B cell (primary cell): ENCODE data around the gene FOXO1. TPM values are rescaled to one million over a fixed set of nuclear protein-coding genes. Genes with fewer than 3 reads are reported as not detected.

ENCODE experiments used
- ATAC-seq: fragments of 200-7000 bp; cut with Tn5 transposase; one replicate; pipeline ENCODE4 v1.10.0; 2021; ENCODE audit warnings: low read depth, mild to moderate bottlenecking, moderate number of reproducible peaks, moderate library complexity
- CTCF ChIA-PET: fragments of 350-600 bp; sonication (Branson Sonifier 250); formaldehyde crosslinking; loops from one replicate; lab custom pipeline; 2021; ENCODE audit warnings: antibody characterized with exemption, inconsistent platforms; lab: Charles Lee
- POLR2A ChIA-PET: fragments of 350-600 bp; sonication (Branson Sonifier 250); formaldehyde crosslinking; loops from one replicate; lab custom pipeline; 2021; ENCODE audit warnings: antibody characterized with exemption; lab: Charles Lee
- DNase-seq: peaks from one replicate; pipeline ENCODE4 v3.0.0; 2013
- H2AFZ ChIP-seq: 2 replicates; pipeline ENCODE4 v1.6.1; 2012; ENCODE audit warnings: mild to moderate bottlenecking, low read depth, low read length; ENCODE audit not compliant: insufficient read depth, poor library complexity, severe bottlenecking
- H3K27ac ChIP-seq, 2 donors: 1 replicate in 1 of 2; 2 replicates in 1 of 2; pipeline ENCODE4 v1.5.1; 2012 to 2013; ENCODE audit warnings: low read length in 2 of 2, mild to moderate bottlenecking in 2 of 2, moderate library complexity in 1 of 2
- H3K27me3 ChIP-seq, 4 experiments: fragments of 200-600 bp in 1 of 4; sonication (generic) in 1 of 4; replicated peaks in 1 of 4; 1 replicate in 2 of 4; 2 replicates in 2 of 4; pipeline versions ENCODE4 v1.6.1 to v1.7.0; 2013 to 2016; ENCODE audit warnings: low read length in 3 of 4, mild to moderate bottlenecking in 2 of 4, mixed read lengths in 1 of 4, moderate library complexity in 1 of 4; ENCODE audit not compliant: insufficient read depth in 4 of 4, control insufficient read depth in 3 of 4; ENCODE audit errors: control extremely low read depth in 1 of 4
- H3K36me3 ChIP-seq, 2 experiments: replicated peaks in 1 of 2; 1 replicate in 1 of 2; 2 replicates in 1 of 2; pipeline versions ENCODE4 v1.6.1 to v1.7.1; 2013; ENCODE audit warnings: low read length in 1 of 2; ENCODE audit not compliant: insufficient read depth in 2 of 2, control insufficient read depth in 1 of 2; ENCODE audit errors: control extremely low read depth in 1 of 2, extremely low read depth in 1 of 2
- H3K4me1 ChIP-seq, 2 donors: fragments of 200-600 bp in 1 of 2; sonication (generic) in 1 of 2; 1 replicate in 1 of 2; 2 replicates in 1 of 2; pipeline versions ENCODE4 v1.5.1 to v1.6.1; 2013 to 2017; ENCODE audit warnings: low read length in 2 of 2; ENCODE audit not compliant: control insufficient read depth in 2 of 2, insufficient read depth in 2 of 2
- H3K4me2 ChIP-seq: replicated peaks from 2 replicates; pipeline ENCODE3; 2012; ENCODE audit warnings: mild to moderate bottlenecking, low read depth, low read length; ENCODE audit not compliant: poor library complexity, severe bottlenecking
- H3K4me3 ChIP-seq, 5 experiments: fragments of 200-600 bp in 1 of 5; sonication (generic) in 1 of 5; 1 replicate in 3 of 5; 2 replicates in 2 of 5; pipeline versions ENCODE4 v1.5.1 to v1.7.0; 2011 to 2016; ENCODE audit warnings: low read length in 4 of 5, mild to moderate bottlenecking in 4 of 5, low read depth in 2 of 5, control low read depth in 1 of 5, moderate library complexity in 1 of 5; ENCODE audit not compliant: insufficient read depth in 1 of 5; ENCODE audit errors: control extremely low read depth in 1 of 5, extremely low read depth in 1 of 5
- H3K79me2 ChIP-seq: fragments of 200-600 bp; sonication (generic); one replicate; pipeline ENCODE4 v1.6.0; 2016; ENCODE audit warnings: low read length; ENCODE audit not compliant: control insufficient read depth, insufficient read depth
- H3K9ac ChIP-seq: fragments of 200-600 bp; sonication (generic); 2 replicates; pipeline ENCODE4 v1.6.1; 2017; ENCODE audit warnings: mild to moderate bottlenecking, low read length, moderate library complexity
- H3K9me3 ChIP-seq, 3 donors: one replicate each; pipeline versions ENCODE4 v1.6.1 to v1.7.1; 2013; ENCODE audit warnings: low read length in 2 of 3; ENCODE audit not compliant: control insufficient read depth in 2 of 3, insufficient read depth in 1 of 3; ENCODE audit errors: control extremely low read depth in 1 of 3
- H4K20me1 ChIP-seq: 2 replicates; pipeline ENCODE4 v1.6.0; 2012; ENCODE audit warnings: mild to moderate bottlenecking, low read length; ENCODE audit not compliant: insufficient read depth, control insufficient read depth, poor library complexity, severe bottlenecking
- H3K27ac Mint-ChIP-seq: one replicate; pipeline ENCODE4 v1.8.0; 2021; ENCODE audit warnings: mixed read lengths
- H3K27me3 Mint-ChIP-seq: one replicate; pipeline ENCODE4 v1.8.0; 2021; ENCODE audit warnings: mixed read lengths
- H3K4me1 Mint-ChIP-seq: one replicate; pipeline ENCODE4 v1.8.0; 2021; ENCODE audit warnings: mixed read lengths
- H3K4me3 Mint-ChIP-seq: one replicate; pipeline ENCODE4 v1.8.0; 2021; ENCODE audit warnings: mixed read lengths
- H3K9me3 Mint-ChIP-seq: one replicate; pipeline ENCODE4 v1.8.0; 2022; ENCODE audit warnings: mixed read lengths; ENCODE audit not compliant: insufficient read depth
- EZH2 ChIP-seq: IDR thresholded peaks from 2 replicates; pipeline ENCODE4 v1.6.1; 2012; ENCODE audit warnings: borderline replicate concordance, low read depth, mild to moderate bottlenecking, moderate library complexity, low read length; ENCODE audit not compliant: insufficient read depth, poor library complexity, severe bottlenecking
- WGBS: methylation state at CpG from one replicate; pipeline ENCODE4 v1.1.5; 2013; ENCODE audit warnings: missing lambda C conversion rate; ENCODE audit not compliant: insufficient coverage; 5-methylcytosine and 5-hydroxymethylcytosine counted together
- intact Hi-C: fragments of 100-400 bp; cut with micrococcal nuclease; formaldehyde crosslinking; loops from one replicate; pipeline ENCODE4 v1.10.0; 2022
- polyA plus RNA-seq: library from polyadenylated mRNA; depleted of rRNA; stranded (reverse); fragments of >200 nt; gene quantifications from 2 replicates; pipeline ENCODE4 v1.2.3, GENCODE V29; 2012
- total RNA-seq, 2 donors: library from RNA; stranded (reverse); fragments of 120-200 nt in 1 of 2; gene quantifications; 1 replicate in 1 of 2; 2 replicates in 1 of 2; pipeline versions ENCODE4 v1.2.3 to v1.2.4, GENCODE V29; 2013 to 2022
- TF ChIP-seq, protein P1 (sequence below): fragments of 200-600 bp; IDR thresholded peaks from one replicate; pipeline ENCODE4 v1.8.0; 2022; ENCODE audit warnings: antibody characterized with exemption, mild to moderate bottlenecking

Gene FOXO1
- total and polyA plus RNA-seq, 2 donors (not counting 1 experiment from before 2014, with no cell fraction given) = 22.8 to 77.9 TPM

DNA sequence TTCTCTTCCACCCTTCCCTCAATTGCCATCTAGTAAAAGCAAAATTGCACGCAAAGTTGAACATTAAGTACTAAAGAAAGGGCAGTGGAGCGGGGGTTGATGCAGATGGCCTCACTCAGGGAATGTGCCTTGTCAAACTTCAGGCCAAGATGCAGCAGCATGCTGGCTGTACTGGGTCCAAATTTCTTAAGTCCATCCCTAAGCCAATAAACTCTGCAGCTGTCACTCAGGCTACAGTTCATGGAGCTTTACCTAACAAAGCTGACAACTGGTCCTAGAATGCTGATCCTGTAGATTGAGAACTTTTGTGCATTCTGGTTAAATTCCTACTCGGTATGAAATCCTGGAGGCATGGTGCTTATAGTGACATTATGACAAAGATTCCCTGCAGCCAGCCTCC, 88.4 kb downstream of the FOXO1 start:
- peak overlapping the region; percentile 77 for H3K27ac Mint-ChIP-seq
- TF ChIP-seq, protein P1, sequence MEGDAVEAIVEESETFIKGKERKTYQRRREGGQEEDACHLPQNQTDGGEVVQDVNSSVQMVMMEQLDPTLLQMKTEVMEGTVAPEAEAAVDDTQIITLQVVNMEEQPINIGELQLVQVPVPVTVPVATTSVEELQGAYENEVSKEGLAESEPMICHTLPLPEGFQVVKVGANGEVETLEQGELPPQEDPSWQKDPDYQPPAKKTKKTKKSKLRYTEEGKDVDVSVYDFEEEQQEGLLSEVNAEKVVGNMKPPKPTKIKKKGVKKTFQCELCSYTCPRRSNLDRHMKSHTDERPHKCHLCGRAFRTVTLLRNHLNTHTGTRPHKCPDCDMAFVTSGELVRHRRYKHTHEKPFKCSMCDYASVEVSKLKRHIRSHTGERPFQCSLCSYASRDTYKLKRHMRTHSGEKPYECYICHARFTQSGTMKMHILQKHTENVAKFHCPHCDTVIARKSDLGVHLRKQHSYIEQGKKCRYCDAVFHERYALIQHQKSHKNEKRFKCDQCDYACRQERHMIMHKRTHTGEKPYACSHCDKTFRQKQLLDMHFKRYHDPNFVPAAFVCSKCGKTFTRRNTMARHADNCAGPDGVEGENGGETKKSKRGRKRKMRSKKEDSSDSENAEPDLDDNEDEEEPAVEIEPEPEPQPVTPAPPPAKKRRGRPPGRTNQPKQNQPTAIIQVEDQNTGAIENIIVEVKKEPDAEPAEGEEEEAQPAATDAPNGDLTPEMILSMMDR = no peak
- no peak for TF ChIP-seq EZH2
- H2AFZ ChIP-seq = no peak overlapping the region
- DNase-seq (no peak), ATAC-seq (no peak)
- intact Hi-C loops = loop anchor here (5.0 kb wide), 1 partner anchor 34 kb away; no protein-coding TSS in a partner anchor
- H3K36me3 ChIP-seq = peaks cover 0 to 4% of the 10 kb centered on the region in 2 experiments
- peaks cover 95% of the 10 kb centered on the region for H3K79me2 ChIP-seq
- H3K27ac ChIP-seq = peak overlapping the region; percentile 77 to 83
- H3K9ac ChIP-seq = peak overlapping the region; percentile 5
- POLR2A ChIA-PET = interaction anchor here (2.5 kb wide), 1 partner anchor 11 kb away, joined by 6 read pairs; no protein-coding TSS in a partner anchor
- no peak overlapping the region for H3K4me3 ChIP-seq
- H3K4me1 Mint-ChIP-seq = peaks cover 94% of the 10 kb centered on the region
- H3K4me1 ChIP-seq = peaks cover 93 to 94% of the 10 kb centered on the region in 2 donors
- no peaks in the 10 kb centered on the region for H3K27me3 Mint-ChIP-seq
- H3K4me2 ChIP-seq = peak overlapping the region; percentile 58
- H3K27me3 ChIP-seq = no peaks in the 10 kb centered on the region
- peaks cover 45% of the 10 kb centered on the region for H4K20me1 ChIP-seq
- CTCF ChIA-PET = no interaction called here
- peak overlapping the region; percentile 42 for H3K4me3 Mint-ChIP-seq
- 100% methylated on average over 1 of the region's 3 CpGs for WGBS
- peaks cover 4% of the 10 kb centered on the region for H3K9me3 Mint-ChIP-seq
- H3K9me3 ChIP-seq = peaks cover 0 to 2% (median 0%) of the 10 kb centered on the region in 3 donors

DNA sequence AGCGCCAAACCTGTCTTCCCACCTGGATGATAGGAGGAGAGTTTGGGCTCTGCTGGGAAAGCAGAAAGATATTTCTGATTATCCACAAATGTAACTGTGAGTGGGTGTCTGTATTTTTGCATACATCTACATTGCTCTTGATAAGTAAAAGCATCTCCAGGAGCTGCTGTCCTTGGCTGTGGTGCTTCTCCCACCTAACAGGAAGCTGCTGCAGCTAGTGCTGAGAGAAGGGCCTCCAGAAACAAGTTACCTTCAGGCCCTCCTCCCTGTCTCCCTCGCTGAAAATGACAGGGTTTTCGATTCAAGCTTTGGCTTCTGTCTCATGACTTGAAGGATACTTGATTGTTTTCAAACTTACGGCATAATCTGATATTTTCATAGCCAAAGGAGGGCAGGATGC, 90.1 kb downstream of the FOXO1 start:
- CTCF ChIA-PET = interaction anchor here (0.8 to 1.3 kb wide), 3 partner anchors 12 to 97 kb away, joined by 3 read pairs; no protein-coding TSS in a partner anchor
- Histone ChIP-seq H3K9ac (peak overlapping the region; percentile 4), H3K4me3 (no peak overlapping the region), H3K27me3 (no peaks in the 10 kb centered on the region), H3K27ac (peak overlapping the region; percentile 5 to 56), H3K9me3 (no peaks in the 10 kb centered on the region), H3K4me2 (peak overlapping the region; percentile 7), H2AFZ (no peak overlapping the region), H3K4me1 (peaks cover 88 to 98% of the 10 kb centered on the region in 2 donors), H4K20me1 (peaks cover 62% of the 10 kb centered on the region), H3K79me2 (peaks cover 97% of the 10 kb centered on the region), H3K36me3 (peaks cover 0 to 4% of the 10 kb centered on the region in 2 experiments)
- TF ChIP-seq, protein P1 = no peak
- no peak for TF ChIP-seq EZH2
- H3K27ac Mint-ChIP-seq = peak overlapping the region; percentile 54
- 61% methylated on average over 3 of the region's 4 CpGs for WGBS
- POLR2A ChIA-PET = interaction anchor here (2.5 kb wide), 1 partner anchor 9 kb away, joined by 6 read pairs; no protein-coding TSS in a partner anchor
- no peaks in the 10 kb centered on the region for H3K27me3 Mint-ChIP-seq
- peaks cover 96% of the 10 kb centered on the region for H3K4me1 Mint-ChIP-seq
- H3K4me3 Mint-ChIP-seq = peak overlapping the region; percentile 46
- ATAC-seq (no peak), DNase-seq (no peak)
- H3K9me3 Mint-ChIP-seq = no peaks in the 10 kb centered on the region
- intact Hi-C loops = loop anchor here (5.0 kb wide), 1 partner anchor 36 kb away; no protein-coding TSS in a partner anchor
